ENCODE measurements around the gene PLAA.

Gene PLAA

DNA sequence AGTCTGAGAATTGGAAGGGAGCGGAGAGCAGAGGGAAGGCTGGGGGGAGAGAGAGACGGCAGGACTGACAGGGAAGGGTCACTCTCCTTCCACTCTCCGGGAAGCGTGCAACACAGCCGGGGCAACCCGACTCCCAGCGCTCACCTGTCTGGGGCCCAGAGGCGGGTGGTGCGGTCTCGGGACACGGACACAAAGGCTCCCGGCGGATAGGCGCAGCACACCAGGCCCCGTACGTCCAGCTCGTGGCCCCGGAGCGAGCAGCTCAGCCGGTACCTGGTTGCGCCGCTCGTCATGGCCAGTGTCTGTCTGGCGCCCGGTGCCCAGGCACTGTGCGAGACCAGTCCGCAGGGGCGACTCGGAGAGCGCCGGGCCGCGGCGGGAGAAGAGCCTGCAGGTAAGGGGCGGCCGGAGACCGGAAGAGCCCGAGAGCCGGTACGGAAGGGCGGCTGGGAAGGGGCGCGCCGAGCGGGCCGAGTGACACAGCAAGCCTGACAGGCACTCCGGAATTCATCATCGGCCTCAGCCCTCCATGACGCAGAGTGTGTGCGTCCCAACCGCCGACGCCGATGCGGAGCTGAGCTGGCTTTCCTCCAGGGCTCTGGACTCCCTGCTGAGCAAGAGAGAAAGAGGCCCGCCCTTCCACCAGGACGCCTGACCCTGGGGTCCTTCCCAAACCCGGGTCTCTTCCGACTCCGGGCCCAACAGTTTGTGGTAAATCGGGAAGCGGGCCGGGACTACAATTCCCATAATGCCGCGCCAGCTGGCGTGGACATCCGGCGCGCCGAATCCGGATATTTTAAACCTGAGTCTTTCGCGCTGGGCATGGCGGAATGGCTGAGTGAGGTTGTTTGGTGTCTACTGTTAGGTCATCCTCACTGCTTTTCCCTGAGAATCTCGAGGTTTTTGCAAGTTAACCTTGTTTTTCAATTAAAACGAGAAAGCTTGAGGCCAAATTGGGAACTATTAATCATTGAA, at the start of gene PLAA:
TSS of gene PLAA (minus strand) at position 490 of the 975 bp plus-strand sequence. CDS start at position 293, 197 bp downstream.
- peaks cover 9% of the 10 kb centered on the region for H3K4me1 ChIP-seq (ENCODE audit: insufficient read depth, low read length)
- H3K36me3 ChIP-seq (ENCODE audit: insufficient read depth, low read length) = no peaks in the 10 kb centered on the region
- peak within 1 kb of the TSS; percentile 100 for H3K9ac ChIP-seq (ENCODE audit: low read depth, low read length)
- no peaks in the 10 kb centered on the region for H3K9me3 ChIP-seq (ENCODE audit: control insufficient read depth, insufficient read depth, low read length)

- Histone ChIP-seq H3K4me1 (ENCODE audit: insufficient read depth, low read length) (no peaks in the 10 kb centered on the region), H3K36me3 (ENCODE audit: insufficient read depth, low read length) (no peaks in the 10 kb centered on the region), H3K9ac (ENCODE audit: low read depth, low read length) (no peak overlapping the region), H3K9me3 (ENCODE audit: control insufficient read depth, insufficient read depth, low read length) (no peaks in the 10 kb centered on the region)
Observed at GRCh38 chr9:26995810-26996209, 48.8 kb upstream of the PLAA start.

DNA sequence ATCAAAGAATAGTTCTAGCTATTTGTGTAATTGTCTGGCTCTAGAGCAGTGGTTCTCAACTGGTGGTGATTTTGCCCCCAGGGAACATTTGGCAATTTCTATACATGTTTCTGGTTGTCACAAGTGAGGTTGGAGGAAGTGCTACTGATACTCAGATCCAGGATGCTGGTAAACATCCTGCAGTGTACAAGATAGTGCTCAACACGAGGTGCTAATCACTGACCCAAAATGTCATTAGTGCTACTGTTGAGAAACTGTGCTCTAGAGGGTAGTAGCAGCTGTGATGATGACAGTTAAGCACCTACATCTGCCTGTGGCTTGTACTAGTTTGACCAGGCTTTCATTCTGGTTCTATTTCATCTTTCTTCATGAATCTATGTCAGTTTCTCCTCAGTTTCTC, 36.3 kb upstream of the PLAA start:
- Histone ChIP-seq H3K36me3 (ENCODE audit: insufficient read depth, low read length) (no peaks in the 10 kb centered on the region; the same call in 1 of the 2 replicates), H3K9ac (ENCODE audit: low read depth, low read length) (no peak overlapping the region), H3K9me3 (ENCODE audit: control insufficient read depth, insufficient read depth, low read length) (no peaks in the 10 kb centered on the region), H3K4me1 (ENCODE audit: insufficient read depth, low read length) (no peaks in the 10 kb centered on the region)

DNA sequence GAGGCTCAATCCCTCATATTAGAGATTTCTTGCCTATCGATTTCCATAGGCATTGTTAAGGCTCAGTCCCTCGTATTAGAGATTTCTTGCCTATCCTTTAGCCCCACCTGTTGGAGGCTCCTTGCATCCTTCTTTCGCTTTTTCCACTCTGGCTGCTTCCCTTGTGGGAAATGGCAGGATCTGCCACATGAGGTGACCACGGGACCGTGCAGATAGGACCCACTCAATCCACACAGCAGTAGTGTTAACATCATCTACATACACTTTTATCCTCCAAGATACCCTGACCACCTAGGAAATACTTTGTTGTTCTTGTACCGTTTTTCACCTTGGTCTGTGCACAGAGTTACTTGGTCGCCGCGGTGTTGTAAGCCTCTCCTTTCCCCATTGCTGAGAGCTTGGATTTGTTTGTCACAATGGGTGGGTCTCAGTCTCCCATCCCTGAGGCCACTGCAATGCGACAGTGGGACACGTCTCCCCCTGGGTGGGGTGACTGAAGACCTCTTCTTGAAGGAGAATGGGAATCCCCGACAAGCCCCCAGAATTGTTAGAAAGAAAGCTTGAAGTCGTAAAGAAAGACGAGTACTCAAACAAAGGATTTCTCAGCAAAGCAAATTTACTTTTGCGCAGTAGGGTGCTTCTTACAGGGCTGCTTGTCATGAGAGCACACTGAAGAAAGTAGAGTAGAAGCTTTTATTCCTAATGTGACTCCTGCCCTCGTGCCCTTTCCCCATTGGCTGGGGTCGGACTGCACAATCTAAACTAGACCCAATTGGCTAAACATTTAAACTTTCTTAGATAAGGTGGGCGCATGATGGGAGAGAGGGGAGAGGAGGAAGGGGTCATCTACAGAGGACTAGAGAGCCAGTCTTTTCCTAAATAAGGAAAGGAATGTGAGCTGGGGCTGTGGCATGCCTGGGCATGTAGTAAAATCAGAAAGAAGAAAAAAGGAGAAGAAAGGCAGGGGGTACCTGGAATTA, 29.0 kb upstream of the PLAA start:
- H3K9me3 ChIP-seq (ENCODE audit: control insufficient read depth, insufficient read depth, low read length) = no peaks in the 10 kb centered on the region
- H3K9ac ChIP-seq (ENCODE audit: low read depth, low read length) = peak overlapping the region; percentile 45
- H3K36me3 ChIP-seq (ENCODE audit: insufficient read depth, low read length) = no peaks in the 10 kb centered on the region
- peaks cover 16% of the 10 kb centered on the region for H3K4me1 ChIP-seq (ENCODE audit: insufficient read depth, low read length)

DNA sequence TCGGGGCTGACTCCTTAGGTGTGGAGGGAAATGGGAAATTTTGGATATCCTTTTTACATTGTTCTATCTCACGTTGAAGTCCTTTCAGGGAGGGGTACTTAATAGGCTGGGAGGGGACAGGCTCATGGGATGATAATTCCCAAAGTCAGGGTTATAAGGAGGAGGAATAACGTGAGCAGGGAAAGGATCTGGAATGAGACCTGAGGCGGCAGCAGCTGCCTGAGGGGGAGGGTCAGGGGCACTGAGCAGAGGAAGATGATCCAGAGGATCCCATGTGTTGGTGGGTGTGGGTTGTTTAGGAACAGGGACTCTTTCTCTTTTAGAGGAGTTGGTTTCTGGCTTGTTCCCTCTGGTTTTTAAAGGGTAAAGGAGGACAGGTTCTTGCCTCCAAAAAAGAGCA, 27.9 kb upstream of the PLAA start:
- H3K9ac ChIP-seq (ENCODE audit: low read depth, low read length) = peak overlapping the region; percentile 25
- H3K9me3 ChIP-seq (ENCODE audit: control insufficient read depth, insufficient read depth, low read length) = no peaks in the 10 kb centered on the region
- no peaks in the 10 kb centered on the region for H3K36me3 ChIP-seq (ENCODE audit: insufficient read depth, low read length)
- peaks cover 16% of the 10 kb centered on the region for H3K4me1 ChIP-seq (ENCODE audit: insufficient read depth, low read length)

DNA sequence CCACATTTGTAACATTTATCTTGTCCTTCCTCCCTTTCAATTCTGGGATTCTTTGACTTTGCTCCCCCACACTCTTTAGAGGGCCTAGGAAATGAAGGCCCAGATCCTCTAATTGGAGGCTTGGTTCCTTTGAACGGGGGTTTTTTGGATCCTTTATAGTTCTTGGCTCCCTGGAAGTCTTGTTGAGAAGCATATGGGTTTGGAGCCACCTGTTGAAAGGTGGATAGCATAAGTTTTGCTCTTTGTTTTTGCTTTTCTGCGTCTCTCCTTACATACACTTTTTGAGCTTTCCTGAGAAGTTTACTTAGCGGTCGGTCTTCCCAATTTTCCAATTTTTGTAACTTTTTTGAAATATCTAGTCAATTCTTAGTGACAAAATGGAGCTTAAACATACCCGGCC, 26.9 kb upstream of the PLAA start:
- no peak overlapping the region for H3K9ac ChIP-seq (ENCODE audit: low read depth, low read length)
- no peaks in the 10 kb centered on the region for H3K36me3 ChIP-seq (ENCODE audit: insufficient read depth, low read length)
- no peaks in the 10 kb centered on the region for H3K9me3 ChIP-seq (ENCODE audit: control insufficient read depth, insufficient read depth, low read length)
- peaks cover 16% of the 10 kb centered on the region for H3K4me1 ChIP-seq (ENCODE audit: insufficient read depth, low read length)

GRCh38 chr9:26971721-26972120, 24.7 kb upstream of the PLAA start:
- Histone ChIP-seq H3K9ac (ENCODE audit: low read depth, low read length) (no peak overlapping the region), H3K9me3 (ENCODE audit: control insufficient read depth, insufficient read depth, low read length) (no peaks in the 10 kb centered on the region), H3K36me3 (ENCODE audit: insufficient read depth, low read length) (no peaks in the 10 kb centered on the region), H3K4me1 (ENCODE audit: insufficient read depth, low read length) (peaks cover 16% of the 10 kb centered on the region)

DNA sequence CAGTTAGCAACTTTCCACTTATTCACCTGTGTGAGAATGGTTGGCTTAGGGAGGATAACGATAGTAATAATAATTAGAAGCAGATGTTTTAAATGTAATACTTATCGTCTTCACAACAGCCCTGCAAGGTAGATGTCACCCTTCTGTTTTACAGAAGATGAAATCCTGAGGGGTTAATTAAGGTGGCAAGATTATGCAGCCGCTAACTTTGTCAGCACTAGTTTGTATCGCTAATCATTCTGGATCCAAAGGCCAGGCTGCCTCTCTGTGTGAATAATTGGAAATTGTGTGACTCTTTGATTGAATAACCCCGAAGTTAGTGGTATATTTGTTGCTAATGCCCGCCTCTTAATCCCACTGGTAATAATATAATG, 9.8 kb upstream of the PLAA start:
- Histone ChIP-seq H3K36me3 (ENCODE audit: insufficient read depth, low read length) (no peaks in the 10 kb centered on the region), H3K9ac (ENCODE audit: low read depth, low read length) (peak overlapping the region; percentile 66), H3K9me3 (ENCODE audit: control insufficient read depth, insufficient read depth, low read length) (no peaks in the 10 kb centered on the region), H3K4me1 (ENCODE audit: insufficient read depth, low read length) (peaks cover 6% of the 10 kb centered on the region; the same call in 1 of the 2 replicates)

DNA sequence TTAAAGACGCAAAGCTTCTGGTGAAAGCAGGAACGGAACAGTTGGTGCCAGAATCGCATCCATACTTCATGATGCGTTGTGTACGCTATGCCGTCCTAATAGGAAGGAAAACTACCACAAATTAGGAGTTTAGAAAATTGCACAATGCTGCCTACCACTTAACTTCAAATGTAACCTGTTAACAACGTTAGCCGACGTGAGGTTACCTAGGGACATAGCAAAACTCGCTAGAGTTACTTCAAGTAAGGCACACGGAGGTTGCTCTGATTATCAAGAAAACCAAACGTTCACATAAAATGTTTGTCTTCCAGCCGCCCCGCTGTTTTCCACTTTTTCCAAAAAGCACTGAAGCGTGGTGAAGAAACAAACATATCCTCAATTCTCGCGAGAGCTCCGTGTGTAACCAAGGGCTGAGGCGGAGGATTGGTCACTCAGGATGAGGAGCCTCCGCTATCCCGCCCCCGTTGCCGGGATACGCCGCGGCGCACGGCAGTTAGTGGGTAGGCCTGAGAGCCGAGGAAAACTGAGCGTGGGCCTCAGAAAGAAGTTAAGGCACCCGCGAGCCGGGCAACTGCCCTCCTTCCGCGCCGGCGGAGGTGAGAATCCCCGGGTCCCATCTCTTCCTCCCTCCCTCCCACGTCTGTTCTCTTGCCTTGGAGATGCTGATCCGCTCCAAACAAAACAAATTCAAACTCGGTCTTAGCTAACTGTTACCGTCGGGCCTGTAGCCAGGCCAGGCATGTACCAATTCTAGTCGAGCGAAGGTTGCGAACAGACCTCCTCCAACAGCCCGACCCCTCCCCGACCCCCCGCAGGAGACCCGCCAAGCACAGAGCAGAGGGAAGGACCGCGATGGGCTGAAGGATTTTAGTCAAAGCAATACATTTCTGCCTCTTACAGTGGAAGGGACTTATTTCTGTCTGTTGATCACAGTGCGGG, 9.1 kb upstream of the PLAA start, which contains the start of gene IFT74:
TSS of gene IFT74 (plus strand) at position 492 of the 939 bp plus-strand sequence. CDS start 5,556 bp downstream, outside the sequence.
- peak within 1 kb of the TSS; percentile 66 for H3K9ac ChIP-seq (ENCODE audit: low read depth, low read length)
- no peaks in the 10 kb centered on the region for H3K36me3 ChIP-seq (ENCODE audit: insufficient read depth, low read length)
- H3K9me3 ChIP-seq (ENCODE audit: control insufficient read depth, insufficient read depth, low read length) = no peaks in the 10 kb centered on the region
- H3K4me1 ChIP-seq (ENCODE audit: insufficient read depth, low read length) = peaks cover 6% of the 10 kb centered on the region; the same call in 1 of the 2 replicates

- Histone ChIP-seq H3K36me3 (ENCODE audit: insufficient read depth, low read length) (no peaks in the 10 kb centered on the region), H3K9ac (ENCODE audit: low read depth, low read length) (peak overlapping the region; percentile 66)
Observed at GRCh38 chr9:26955222-26955903, 8.3 kb upstream of the PLAA start.

GRCh38 chr9:26954050-26954508, 7.0 kb upstream of the PLAA start:
- no peaks in the 10 kb centered on the region for H3K36me3 ChIP-seq (ENCODE audit: insufficient read depth, low read length)
- H3K4me1 ChIP-seq (ENCODE audit: insufficient read depth, low read length) = peaks cover 9% of the 10 kb centered on the region
- no peak overlapping the region for H3K9ac ChIP-seq (ENCODE audit: low read depth, low read length)
- H3K9me3 ChIP-seq (ENCODE audit: control insufficient read depth, insufficient read depth, low read length) = no peaks in the 10 kb centered on the region

More at GRCh38 chr9:26955222-26955903, 8.3 kb upstream of the PLAA start:
- Histone ChIP-seq H3K4me1 (ENCODE audit: insufficient read depth, low read length) (peaks cover 6% of the 10 kb centered on the region; the same call in 1 of the 2 replicates), H3K9me3 (ENCODE audit: control insufficient read depth, insufficient read depth, low read length) (no peaks in the 10 kb centered on the region)

DNA sequence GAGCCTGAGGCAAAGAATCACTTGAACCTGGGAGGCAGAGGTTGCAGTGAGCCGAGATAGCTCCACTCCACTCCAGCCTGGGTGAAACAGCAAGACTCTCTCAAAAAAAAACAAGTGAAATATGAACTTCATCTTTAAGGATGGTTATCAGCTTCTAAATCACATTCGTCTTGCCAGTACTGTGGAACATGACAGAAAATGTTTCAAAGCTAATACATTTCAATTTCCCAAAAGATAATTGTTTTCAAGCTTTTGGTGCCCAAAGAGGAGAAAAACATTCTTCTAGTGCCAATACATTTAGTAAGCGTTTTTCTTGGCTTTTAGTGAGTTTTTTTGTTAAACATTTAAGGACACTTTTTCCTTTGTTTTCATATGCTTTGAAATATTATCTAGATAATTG, 4.8 kb upstream of the PLAA start:
- no peaks in the 10 kb centered on the region for H3K9me3 ChIP-seq (ENCODE audit: control insufficient read depth, insufficient read depth, low read length)
- no peaks in the 10 kb centered on the region for H3K36me3 ChIP-seq (ENCODE audit: insufficient read depth, low read length)
- no peak overlapping the region for H3K9ac ChIP-seq (ENCODE audit: low read depth, low read length)
- H3K4me1 ChIP-seq (ENCODE audit: insufficient read depth, low read length) = peaks cover 9% of the 10 kb centered on the region

DNA sequence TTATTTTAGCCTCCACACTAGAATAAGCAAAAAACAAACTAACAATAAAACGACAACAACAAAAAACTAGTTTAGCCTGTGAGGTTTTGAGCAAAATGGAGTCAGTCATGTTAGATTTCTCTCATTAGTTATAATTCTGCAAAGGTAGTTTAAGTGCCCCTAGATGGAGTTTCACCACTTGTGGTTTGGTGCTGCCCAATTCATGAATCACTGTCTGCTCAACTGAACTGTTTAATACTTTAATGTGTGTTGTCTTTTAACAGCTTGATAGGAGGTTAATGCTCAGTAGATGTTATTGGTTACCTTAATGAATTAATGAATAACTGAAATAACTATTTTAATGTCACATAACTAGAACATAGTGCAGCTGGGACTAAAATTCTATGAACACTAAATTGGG, 3.5 kb upstream of the PLAA start:
- Histone ChIP-seq H3K4me1 (ENCODE audit: insufficient read depth, low read length) (peaks cover 8% of the 10 kb centered on the region), H3K36me3 (ENCODE audit: insufficient read depth, low read length) (no peaks in the 10 kb centered on the region), H3K9ac (ENCODE audit: low read depth, low read length) (no peak overlapping the region), H3K9me3 (ENCODE audit: control insufficient read depth, insufficient read depth, low read length) (no peaks in the 10 kb centered on the region)
